Mesodermal cell (in vitro differentiated cells): ENCODE results near the gene SIRT5.

Source experiments
- H3K27ac ChIP-seq: 2 replicates; pipeline ENCODE4 v1.7.0; 2013; ENCODE audit warnings: mild to moderate bottlenecking, low read depth, low read length, moderate library complexity; ENCODE audit not compliant: severe bottlenecking
- H3K36me3 ChIP-seq: 2 replicates; pipeline ENCODE4 v1.7.1; 2013; ENCODE audit warnings: mild to moderate bottlenecking, low read length, moderate library complexity; ENCODE audit not compliant: control insufficient read depth, insufficient read depth
- H3K4me1 ChIP-seq: one replicate; pipeline ENCODE4 v1.7.1; 2013; ENCODE audit warnings: mild to moderate bottlenecking, low read length; ENCODE audit not compliant: insufficient read depth, control insufficient read depth, poor library complexity, severe bottlenecking
- H3K4me3 ChIP-seq: 2 replicates; pipeline ENCODE4 v1.7.0; 2013; ENCODE audit warnings: low read length, control low read depth, mild to moderate bottlenecking; ENCODE audit not compliant: insufficient read depth, poor library complexity, severe bottlenecking; ENCODE audit errors: extremely low read depth
- H3K9me3 ChIP-seq: 2 replicates; pipeline ENCODE4 v1.7.1; 2013; ENCODE audit warnings: mild to moderate bottlenecking, low read length, moderate library complexity; ENCODE audit not compliant: control insufficient read depth
- WGBS, 2 experiments: methylation state at CpG; one replicate each; pipeline ENCODE4 v1.1.5; 2013; ENCODE audit warnings: missing lambda C conversion rate in 2 of 2; ENCODE audit not compliant: insufficient coverage in 2 of 2; 5-methylcytosine and 5-hydroxymethylcytosine counted together

SIRT5 gene

DNA sequence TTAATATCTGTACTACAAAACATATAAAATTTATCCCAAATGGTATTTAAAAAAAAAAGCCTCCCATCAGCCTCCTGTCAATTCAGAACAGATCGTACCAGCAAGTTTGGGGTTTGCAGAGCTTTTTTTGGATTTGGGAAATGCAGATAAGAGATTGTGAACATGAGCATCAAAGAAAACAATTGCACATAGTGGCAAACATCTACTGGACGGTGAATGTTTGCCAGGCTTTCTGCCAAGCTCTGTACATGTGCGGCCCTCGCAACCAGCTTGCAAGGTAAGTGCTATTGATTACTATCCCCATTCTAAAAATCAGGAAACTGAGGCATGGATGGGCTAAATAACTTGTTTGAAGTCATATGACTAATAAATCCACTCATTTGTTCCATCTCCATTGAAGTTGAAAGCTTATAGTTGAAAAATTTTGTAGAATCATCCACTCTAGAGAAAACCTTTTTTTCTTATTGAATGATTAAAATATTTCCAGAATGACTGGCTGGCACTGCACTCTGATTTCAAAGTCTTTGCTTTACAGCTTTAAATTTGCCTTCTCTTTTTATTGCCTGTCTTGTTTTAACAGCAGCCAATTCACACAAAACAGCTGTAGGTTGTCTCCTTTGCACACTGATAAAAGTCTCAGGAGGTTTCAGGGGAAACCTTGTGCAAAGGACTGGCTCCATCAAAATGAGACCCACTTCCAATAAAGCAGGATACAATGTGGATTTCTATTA is 37.4 kb upstream of the SIRT5 start:
- no peaks in the 10 kb centered on the region for H3K4me1 ChIP-seq
- no peak overlapping the region for H3K4me3 ChIP-seq
- no peaks in the 10 kb centered on the region for H3K9me3 ChIP-seq
- H3K27ac ChIP-seq: no peak overlapping the region
- 95 to 100% methylated on average over 1 to 4 of the region's 4 CpGs for WGBS, 2 experiments
- H3K36me3 ChIP-seq: no peaks in the 10 kb centered on the region

DNA sequence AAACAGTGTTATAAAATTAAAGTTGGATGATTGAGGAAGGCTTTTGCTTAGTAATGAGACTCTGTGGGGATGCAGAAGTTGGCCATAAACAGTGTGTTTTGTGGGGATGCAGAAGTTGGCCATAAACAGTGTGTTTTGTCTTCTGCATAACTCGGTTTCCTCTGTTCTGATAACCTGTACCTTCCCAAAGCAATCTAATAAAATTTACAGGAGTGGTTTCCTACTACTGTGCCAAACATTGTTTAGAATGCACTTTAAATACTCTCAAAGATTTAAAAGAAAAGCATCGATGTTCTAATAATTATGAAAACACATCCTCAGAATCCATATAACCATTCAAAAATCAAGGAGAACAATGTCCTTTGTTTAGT is 36.9 kb upstream of the SIRT5 start:
- Histone ChIP-seq H3K9me3 (no peaks in the 10 kb centered on the region), H3K27ac (no peak overlapping the region)

DNA sequence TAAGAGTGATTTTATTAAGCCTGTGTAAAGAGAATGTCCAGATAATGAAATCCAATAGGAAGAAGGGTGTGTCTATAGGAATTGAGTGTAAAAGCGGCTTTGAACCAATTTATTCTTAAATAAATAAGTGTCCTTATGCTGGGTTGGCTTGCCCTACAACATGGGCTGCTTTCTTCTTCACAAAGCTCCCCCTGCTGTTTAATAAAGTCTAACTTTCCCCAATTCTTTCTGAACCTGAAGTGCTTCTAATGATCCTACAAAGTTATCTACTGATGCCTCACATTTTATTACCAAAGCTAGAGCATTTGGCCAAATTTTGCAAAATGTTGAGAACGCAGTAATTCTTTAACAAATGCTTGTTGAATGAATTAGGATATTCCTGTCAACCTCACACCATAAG is 36.3 kb upstream of the SIRT5 start:
- no peak overlapping the region for H3K27ac ChIP-seq
- H3K36me3 ChIP-seq: no peaks in the 10 kb centered on the region
- no peaks in the 10 kb centered on the region for H3K4me1 ChIP-seq
- no CpG with 5 or more reads among the region's 2 CpGs for WGBS, 2 experiments
- no peaks in the 10 kb centered on the region for H3K9me3 ChIP-seq
- H3K4me3 ChIP-seq: no peak overlapping the region

More for the DNA sequence above, 36.9 kb upstream of the SIRT5 start:
- Histone ChIP-seq H3K4me3 (no peak overlapping the region), H3K4me1 (no peaks in the 10 kb centered on the region), H3K36me3 (no peaks in the 10 kb centered on the region)
- 82 to 86% methylated on average over 1 of the region's 2 CpGs for WGBS, 2 experiments

- Histone ChIP-seq H3K4me3 (no peak overlapping the region), H3K36me3 (no peaks in the 10 kb centered on the region), H3K9me3 (no peaks in the 10 kb centered on the region), H3K27ac (no peak overlapping the region), H3K4me1 (no peaks in the 10 kb centered on the region)
- WGBS, 2 experiments: 86 to 93% methylated on average over 3 of the region's 3 CpGs
These were observed 35.8 kb upstream of the SIRT5 start for GRCh38 chr6:13538600-13538999.

DNA sequence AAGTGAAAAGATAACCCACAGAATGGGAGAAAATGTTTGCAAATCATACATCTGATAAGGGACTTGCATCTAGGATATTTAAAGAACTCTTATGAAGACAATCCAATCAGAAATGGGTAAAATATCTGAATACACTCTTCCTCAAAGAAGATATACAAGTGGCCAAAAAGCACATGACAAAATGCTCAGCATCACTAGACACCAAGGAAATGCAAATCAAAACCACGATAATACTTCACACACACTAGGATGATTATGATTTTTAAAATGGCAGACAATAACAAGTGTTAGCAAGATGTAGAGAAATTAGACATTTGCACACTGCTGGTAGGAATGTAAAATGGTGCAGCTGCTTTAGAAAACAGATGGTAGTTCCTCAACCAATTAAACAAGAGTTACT is 34.8 kb upstream of the SIRT5 start:
- Histone ChIP-seq H3K9me3 (no peaks in the 10 kb centered on the region), H3K4me3 (no peak overlapping the region), H3K36me3 (no peaks in the 10 kb centered on the region), H3K27ac (no peak overlapping the region), H3K4me1 (no peaks in the 10 kb centered on the region)
- no CpG with 5 or more reads among the region's 1 CpG for WGBS, 2 experiments

DNA sequence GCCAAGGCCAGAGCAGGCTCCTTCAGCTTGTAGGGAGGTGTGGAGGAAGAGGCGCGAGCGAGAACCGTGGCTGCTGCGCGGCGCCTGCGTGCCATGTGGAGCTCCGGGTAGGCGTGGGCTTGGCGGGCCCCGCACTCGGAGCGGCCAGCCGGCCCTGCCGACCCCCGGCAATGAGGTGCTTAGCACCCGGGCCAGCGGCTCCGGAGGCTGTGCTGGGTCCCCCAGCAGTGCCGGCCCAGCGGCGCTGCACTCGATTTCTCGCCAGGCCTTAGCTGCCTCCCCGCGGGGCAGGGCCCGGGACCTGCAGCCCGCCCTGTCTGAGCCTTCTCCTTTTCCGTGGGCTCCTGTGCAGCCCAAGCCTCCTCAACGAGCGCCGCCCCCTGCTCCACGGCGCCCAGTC is 32.9 kb upstream of the SIRT5 start:
- H3K4me3 ChIP-seq: no peak overlapping the region
- WGBS, 2 experiments: 97 to 98% methylated on average over 16 to 34 of the region's 35 CpGs
- no peaks in the 10 kb centered on the region for H3K4me1 ChIP-seq
- H3K9me3 ChIP-seq: no peaks in the 10 kb centered on the region
- no peak overlapping the region for H3K27ac ChIP-seq
- H3K36me3 ChIP-seq: no peaks in the 10 kb centered on the region

DNA sequence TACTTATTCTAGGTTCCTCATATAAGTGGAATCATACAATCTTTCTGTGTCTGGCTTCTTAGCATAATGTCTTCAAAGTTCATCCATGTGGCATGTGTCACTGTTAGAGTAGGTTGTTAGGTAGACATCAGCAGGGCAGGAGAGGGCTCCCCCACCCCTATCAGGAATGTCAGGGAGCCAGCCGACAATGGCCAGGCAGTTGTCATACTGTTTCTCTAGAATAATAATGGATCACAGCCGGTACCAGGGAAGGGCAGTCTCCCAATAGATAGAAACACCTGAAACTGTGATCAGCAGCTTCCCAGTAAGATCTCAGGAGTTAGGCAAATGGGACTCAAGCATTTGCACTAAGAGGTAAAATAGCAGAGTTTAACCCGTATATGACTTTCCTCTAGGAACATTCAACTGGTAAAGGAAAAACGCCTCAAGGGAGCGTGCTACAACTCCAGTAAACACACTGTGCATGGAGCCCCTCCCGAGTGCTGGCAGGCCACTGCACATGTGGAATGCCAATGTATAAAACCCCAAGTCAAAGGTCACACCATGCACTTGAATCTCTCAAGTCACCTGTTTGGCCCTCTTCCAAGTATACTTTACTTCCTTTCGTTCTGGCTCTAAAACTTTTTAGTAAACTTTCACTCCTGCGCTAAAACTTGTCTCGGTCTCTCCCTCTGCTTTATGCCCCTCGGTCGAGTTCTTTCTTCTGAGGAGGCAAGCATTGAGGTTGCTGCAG is 29.8 kb upstream of the SIRT5 start:
- H3K4me1 ChIP-seq: no peaks in the 10 kb centered on the region

DNA sequence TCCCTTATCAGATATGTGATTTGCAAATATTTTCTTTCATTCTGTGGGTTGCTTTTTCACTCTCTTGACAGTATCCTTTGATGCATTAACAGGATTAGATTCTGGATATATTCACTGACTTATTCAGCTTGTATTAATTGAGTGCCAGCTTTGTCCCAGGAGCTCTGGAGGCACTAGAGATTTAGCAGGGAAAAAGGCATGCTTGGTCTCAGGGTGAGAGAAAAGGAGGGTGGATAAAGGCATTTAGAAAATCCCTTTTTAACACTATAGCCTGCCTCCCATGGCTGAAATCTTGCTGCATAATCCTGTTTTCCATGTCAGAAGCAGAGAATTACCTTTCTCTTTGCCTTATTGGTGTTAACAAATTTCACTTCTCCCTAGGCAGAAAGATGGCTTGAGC is 28.5 kb upstream of the SIRT5 start:
- H3K9me3 ChIP-seq: no peaks in the 10 kb centered on the region
- H3K4me1 ChIP-seq: no peaks in the 10 kb centered on the region
- no peak overlapping the region for H3K27ac ChIP-seq
- H3K4me3 ChIP-seq: no peak overlapping the region
- H3K36me3 ChIP-seq: no peaks in the 10 kb centered on the region

More for the DNA sequence above, 29.8 kb upstream of the SIRT5 start:
- Histone ChIP-seq H3K27ac (no peak overlapping the region), H3K9me3 (no peaks in the 10 kb centered on the region), H3K36me3 (no peaks in the 10 kb centered on the region), H3K4me3 (no peak overlapping the region)
- WGBS, 2 experiments: 80 to 87% methylated on average over 8 to 9 of the region's 11 CpGs

GRCh38 chr6:13548500-13549210 is 25.7 kb upstream of the SIRT5 start:
- Histone ChIP-seq H3K4me1 (no peaks in the 10 kb centered on the region), H3K4me3 (no peak overlapping the region), H3K36me3 (no peaks in the 10 kb centered on the region), H3K9me3 (no peaks in the 10 kb centered on the region), H3K27ac (no peak overlapping the region)
- WGBS, 2 experiments: 74 to 86% methylated on average over 3 of the region's 4 CpGs

DNA sequence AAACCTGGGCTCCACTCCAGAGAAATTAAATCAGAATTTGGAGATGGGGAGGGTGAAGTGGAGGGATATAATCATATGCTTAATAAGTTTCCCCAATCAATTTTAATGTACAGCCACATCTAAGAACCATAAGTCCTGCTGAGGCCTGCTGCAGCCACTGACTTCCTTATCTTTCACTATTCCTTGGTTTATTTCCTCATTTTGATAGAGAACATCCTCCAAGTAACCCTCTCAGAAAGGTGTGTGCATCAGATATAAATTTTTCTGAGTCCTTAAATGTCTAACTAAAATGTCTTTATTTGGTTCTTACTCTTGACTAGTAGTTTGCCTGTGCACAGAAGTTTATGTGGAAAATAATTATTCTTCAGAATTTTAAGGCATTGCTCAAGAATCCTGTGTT is 23.7 kb upstream of the SIRT5 start:
- Histone ChIP-seq H3K36me3 (no peaks in the 10 kb centered on the region), H3K4me1 (peaks cover 9% of the 10 kb centered on the region), H3K9me3 (no peaks in the 10 kb centered on the region), H3K4me3 (no peak overlapping the region), H3K27ac (no peak overlapping the region)

GRCh38 chr6:13553646-13554045 is 20.8 kb upstream of the SIRT5 start:
- no peaks in the 10 kb centered on the region for H3K36me3 ChIP-seq
- H3K9me3 ChIP-seq: no peaks in the 10 kb centered on the region
- WGBS, 2 experiments: no CpG with 5 or more reads among the region's 1 CpG
- no peak overlapping the region for H3K27ac ChIP-seq
- H3K4me3 ChIP-seq: no peak overlapping the region
- peaks cover 11% of the 10 kb centered on the region for H3K4me1 ChIP-seq
